ENCODE measurements around the gene S100P.
"Not testable (repeated sequence)": the region's sequence is repeated elsewhere in the genome, so short reads cannot be mapped to it uniquely, and the experiment has no call there.

Gene S100P

DNA sequence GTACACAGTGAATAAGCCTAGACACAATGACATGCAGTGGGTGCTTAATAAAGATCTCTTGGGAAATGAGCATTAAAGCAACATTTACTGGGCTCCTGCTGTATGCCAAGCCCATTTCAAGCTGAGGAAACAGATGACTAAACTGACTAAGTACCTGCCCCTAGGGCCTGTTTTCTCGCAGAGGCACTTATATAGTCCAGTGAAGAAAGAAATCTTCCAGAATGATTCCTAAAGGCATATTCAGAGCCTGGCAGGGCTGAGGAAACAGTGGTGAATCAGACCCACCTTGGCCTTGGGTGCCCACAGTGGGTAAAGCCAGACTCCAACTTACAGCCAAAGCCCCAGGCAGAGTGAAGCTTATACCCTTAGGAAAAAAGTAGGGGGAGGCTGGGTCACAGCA is 22.0 kb upstream of the S100P start:
- Histone ChIP-seq H3K27me3 (replicated peaks; ENCODE audit: control insufficient read depth, insufficient read depth, low read length) (no peaks in the 10 kb centered on the region), H3K4me3 (replicated peaks; ENCODE audit: low read depth, low read length) (no peak overlapping the region), H3K36me3 (ENCODE audit: control insufficient read depth, insufficient read depth, low read length) (peaks cover 2% of the 10 kb centered on the region; the same call in 1 of the 2 replicates)
- TF ChIP-seq, protein P1, sequence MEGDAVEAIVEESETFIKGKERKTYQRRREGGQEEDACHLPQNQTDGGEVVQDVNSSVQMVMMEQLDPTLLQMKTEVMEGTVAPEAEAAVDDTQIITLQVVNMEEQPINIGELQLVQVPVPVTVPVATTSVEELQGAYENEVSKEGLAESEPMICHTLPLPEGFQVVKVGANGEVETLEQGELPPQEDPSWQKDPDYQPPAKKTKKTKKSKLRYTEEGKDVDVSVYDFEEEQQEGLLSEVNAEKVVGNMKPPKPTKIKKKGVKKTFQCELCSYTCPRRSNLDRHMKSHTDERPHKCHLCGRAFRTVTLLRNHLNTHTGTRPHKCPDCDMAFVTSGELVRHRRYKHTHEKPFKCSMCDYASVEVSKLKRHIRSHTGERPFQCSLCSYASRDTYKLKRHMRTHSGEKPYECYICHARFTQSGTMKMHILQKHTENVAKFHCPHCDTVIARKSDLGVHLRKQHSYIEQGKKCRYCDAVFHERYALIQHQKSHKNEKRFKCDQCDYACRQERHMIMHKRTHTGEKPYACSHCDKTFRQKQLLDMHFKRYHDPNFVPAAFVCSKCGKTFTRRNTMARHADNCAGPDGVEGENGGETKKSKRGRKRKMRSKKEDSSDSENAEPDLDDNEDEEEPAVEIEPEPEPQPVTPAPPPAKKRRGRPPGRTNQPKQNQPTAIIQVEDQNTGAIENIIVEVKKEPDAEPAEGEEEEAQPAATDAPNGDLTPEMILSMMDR (IDR thresholded peaks at IDR 0.05; ENCODE audit: insufficient read depth, low read length, poor library complexity, severe bottlenecking) = no peak
- DNase-seq (ENCODE audit: extremely low read depth, insufficient read length) = no peak

DNA sequence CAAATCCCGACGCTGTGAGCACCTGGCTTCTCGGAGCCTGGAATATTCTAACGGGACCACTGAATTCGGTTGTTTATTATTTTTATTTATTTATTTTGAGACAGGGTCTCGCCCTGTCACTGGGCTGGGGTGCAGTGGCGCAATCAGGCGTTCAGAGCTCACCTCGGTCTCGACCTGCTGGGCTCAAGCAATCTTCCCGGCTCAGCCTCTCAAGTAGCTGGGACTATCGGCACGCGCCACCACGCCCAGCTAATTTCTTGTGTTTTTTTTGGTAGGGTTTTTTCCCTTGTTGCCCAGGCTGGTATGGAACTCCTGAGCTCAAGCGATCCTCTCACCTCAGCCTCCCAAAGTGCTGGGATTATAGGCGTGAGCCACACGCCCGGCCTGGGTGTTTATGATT is 21.5 kb upstream of the S100P start:
- H3K36me3 ChIP-seq (ENCODE audit: control insufficient read depth, insufficient read depth, low read length) = peaks cover 2% of the 10 kb centered on the region
- TF ChIP-seq, protein P1 (IDR thresholded peaks at IDR 0.05; ENCODE audit: insufficient read depth, low read length, poor library complexity, severe bottlenecking) = no peak

DNA sequence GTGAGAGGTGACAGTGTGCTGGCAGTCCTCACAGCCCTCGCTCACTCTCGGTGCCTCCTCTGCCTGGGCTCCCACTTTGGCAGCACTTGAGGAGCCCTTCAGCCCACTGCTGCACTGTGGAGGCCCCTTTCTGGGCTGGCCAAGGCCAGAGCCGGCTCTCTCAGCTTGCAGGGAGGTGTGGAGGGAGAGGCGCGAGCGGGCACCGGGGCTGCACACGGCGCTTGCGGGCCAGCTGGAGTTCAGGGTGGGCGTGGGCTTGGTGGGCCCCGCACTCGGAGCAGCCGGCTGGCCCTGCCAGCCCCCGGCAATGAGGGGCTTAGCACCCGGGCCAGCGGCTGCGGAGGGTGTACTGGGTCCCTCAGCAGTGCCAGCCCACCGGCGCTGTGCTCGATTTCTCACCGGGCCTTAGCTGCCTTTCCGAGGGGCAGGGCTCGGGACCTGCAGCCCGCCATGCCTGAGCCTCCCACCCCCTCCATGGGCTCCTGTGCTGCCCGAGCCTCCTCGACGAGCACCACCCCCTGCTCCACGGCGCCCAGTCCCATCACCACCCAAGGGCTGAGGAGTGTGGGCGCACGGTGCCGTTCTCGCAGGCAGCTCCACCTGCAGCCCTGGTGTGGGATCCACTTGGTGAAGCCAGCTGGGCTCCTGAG is 21.0 kb upstream of the S100P start:
- H3K27me3 ChIP-seq (replicated peaks; ENCODE audit: control insufficient read depth, insufficient read depth, low read length); H3K4me3 ChIP-seq (replicated peaks; ENCODE audit: low read depth, low read length); DNase-seq (ENCODE audit: extremely low read depth, insufficient read length); H3K36me3 ChIP-seq (ENCODE audit: control insufficient read depth, insufficient read depth, low read length): not testable (repeated sequence)

More for the DNA sequence above, 21.5 kb upstream of the S100P start:
- H3K4me3 ChIP-seq (replicated peaks; ENCODE audit: low read depth, low read length) = no peak overlapping the region
- no peak for DNase-seq (ENCODE audit: extremely low read depth, insufficient read length)
- H3K27me3 ChIP-seq (replicated peaks; ENCODE audit: control insufficient read depth, insufficient read depth, low read length) = no peaks in the 10 kb centered on the region

DNA sequence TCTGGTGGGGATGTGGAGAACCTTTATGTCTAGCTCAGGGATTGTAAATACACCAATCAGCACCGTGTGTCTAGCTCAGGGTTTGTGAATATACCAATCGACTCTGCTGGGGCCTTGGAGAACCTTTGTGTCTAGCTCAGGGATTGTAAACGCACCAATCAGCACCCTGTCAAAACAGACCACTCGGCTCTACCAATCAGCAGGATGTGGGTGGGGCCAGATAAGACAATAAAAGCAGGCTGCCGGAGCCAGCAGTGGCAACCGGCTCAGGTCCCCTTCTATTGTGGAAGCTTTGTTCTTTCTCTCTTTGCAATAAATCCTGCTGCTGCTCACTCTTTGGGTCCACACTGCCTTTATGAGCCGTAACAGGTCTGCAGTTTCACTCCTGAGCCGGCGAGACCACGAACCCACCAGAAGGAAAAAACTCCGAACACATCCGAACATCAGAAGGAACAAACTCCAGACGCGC is 20.5 kb upstream of the S100P start:
- not testable (repeated sequence) for H3K36me3 ChIP-seq (ENCODE audit: control insufficient read depth, insufficient read depth, low read length); DNase-seq (ENCODE audit: extremely low read depth, insufficient read length); H3K27me3 ChIP-seq (replicated peaks; ENCODE audit: control insufficient read depth, insufficient read depth, low read length)
- H3K4me3 ChIP-seq (replicated peaks; ENCODE audit: low read depth, low read length) = peak overlapping the region; percentile 79

DNA sequence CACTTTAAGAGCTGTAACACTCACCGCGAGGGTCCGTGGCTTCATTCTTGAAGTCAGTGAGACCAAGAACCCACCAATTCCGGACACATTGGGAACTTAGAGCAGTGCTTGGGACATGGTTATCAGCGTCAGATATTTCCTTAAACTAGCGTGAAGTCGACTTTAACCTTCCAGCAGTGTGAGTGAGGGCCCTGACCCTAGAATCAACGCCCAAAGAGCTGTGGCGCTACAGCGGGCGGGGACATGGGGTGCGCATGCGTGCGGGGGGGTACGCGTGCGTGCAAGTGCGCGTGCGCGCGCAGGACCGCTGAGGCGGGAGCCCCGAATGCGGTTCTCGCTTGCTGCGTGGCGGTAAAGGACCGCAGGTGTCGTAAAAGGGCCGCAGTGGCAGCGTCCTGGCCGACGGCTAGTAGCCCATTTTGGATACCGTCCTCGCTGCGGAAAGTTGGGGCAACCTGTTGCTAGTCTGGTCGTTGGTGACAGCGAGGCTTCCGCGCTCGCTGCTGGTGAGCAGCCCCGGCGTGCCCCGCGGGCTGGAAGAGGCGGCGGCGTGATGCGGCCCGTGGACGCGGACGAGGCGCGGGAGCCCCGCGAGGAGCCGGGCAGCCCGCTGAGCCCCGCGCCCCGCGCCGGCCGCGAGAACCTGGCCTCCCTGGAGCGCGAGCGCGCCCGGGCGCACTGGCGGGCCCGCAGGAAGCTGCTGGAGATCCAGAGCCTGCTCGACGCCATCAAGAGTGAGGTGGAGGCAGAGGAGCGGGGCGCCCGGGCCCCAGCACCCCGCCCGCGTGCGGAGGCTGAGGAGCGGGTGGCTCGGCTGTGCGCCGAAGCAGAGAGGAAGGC is 19.8 kb upstream of the S100P start:
- Histone ChIP-seq H3K4me3 (replicated peaks; ENCODE audit: low read depth, low read length) (peak overlapping the region; percentile 79), H3K27me3 (replicated peaks; ENCODE audit: control insufficient read depth, insufficient read depth, low read length) (no peaks in the 10 kb centered on the region), H3K36me3 (ENCODE audit: control insufficient read depth, insufficient read depth, low read length) (peaks cover 2% of the 10 kb centered on the region)
- peak; percentile 97 for DNase-seq (ENCODE audit: extremely low read depth, insufficient read length)
- TF ChIP-seq, protein P1 (IDR thresholded peaks at IDR 0.05; ENCODE audit: insufficient read depth, low read length, poor library complexity, severe bottlenecking) = no peak

DNA sequence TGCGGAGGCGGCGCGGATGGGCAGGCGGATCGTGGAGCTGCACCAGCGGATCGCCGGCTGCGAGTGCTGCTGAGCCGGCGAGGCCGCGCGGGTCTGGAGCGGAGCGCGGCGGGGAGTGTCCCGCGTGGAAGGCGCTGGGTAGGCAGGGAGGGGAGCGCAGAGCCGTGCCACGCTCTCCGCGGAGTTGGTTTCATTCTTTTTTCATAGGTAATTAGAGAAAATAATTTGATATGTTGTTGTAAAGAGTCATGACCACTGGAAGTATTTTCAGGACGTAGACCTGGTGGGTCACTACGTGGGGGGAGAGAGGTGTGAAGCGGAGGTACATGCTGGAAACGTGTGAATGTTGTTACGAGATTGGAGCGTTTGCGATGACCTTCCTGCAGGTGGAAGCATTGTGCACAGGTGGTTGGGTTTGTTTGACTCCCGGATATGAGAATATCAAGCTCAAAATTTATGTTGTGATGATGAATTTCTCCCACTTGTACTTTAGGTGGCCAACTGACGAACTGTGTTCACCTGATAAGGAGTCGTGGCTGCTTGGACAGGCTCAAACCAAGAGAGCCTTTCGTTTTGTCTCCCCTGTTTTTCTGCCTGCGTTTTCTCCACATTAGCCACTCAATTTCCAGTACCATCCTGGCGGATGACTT is 19.1 kb upstream of the S100P start:
- TF ChIP-seq, protein P1 (IDR thresholded peaks at IDR 0.05; ENCODE audit: insufficient read depth, low read length, poor library complexity, severe bottlenecking) = peak; percentile 64
- H3K36me3 ChIP-seq (ENCODE audit: control insufficient read depth, insufficient read depth, low read length) = peaks cover 2% of the 10 kb centered on the region
- no peak for DNase-seq (ENCODE audit: extremely low read depth, insufficient read length)

More for the DNA sequence above, 19.1 kb upstream of the S100P start:
- Histone ChIP-seq H3K27me3 (replicated peaks; ENCODE audit: control insufficient read depth, insufficient read depth, low read length) (no peaks in the 10 kb centered on the region), H3K4me3 (replicated peaks; ENCODE audit: low read depth, low read length) (peak overlapping the region; percentile 79)
